Thyroid gland (tissue), 4 donors: Measurements from ENCODE around the gene NBEAL2. TPM values are rescaled to one million over a fixed set of nuclear protein-coding genes. Genes with fewer than 3 reads are reported as not detected.

ENCODE experiments used
- DNase-seq, 2 donors: peaks; one replicate each; pipeline ENCODE4 v3.0.0-alpha.2; 2019
- H3K27ac ChIP-seq, 3 donors: fragments of 200-600 bp; sonication (generic); 1 replicate in 2 of 3; 2 replicates in 1 of 3; pipeline ENCODE4 v1.5.1; 2016 to 2019; ENCODE audit warnings: mild to moderate bottlenecking in 1 of 3, moderate library complexity in 1 of 3
- H3K27me3 ChIP-seq: fragments of 200-600 bp; sonication (generic); one replicate; pipeline ENCODE4 v1.5.1; 2019
- H3K36me3 ChIP-seq, 2 donors: fragments of 200-600 bp; sonication (generic); one replicate each; pipeline ENCODE4 v1.5.1; 2016 to 2019
- H3K4me1 ChIP-seq, 2 donors: fragments of 200-600 bp; sonication (generic); one replicate each; pipeline ENCODE4 v1.5.1; 2017 to 2019
- H3K4me3 ChIP-seq, 3 donors: fragments of 200-600 bp; sonication (generic); replicated peaks in 1 of 3; 1 replicate in 2 of 3; 2 replicates in 1 of 3; pipeline ENCODE4 v1.5.1; 2016; ENCODE audit warnings: mild to moderate bottlenecking in 1 of 3
- H3K9me3 ChIP-seq: fragments of 200-600 bp; sonication (generic); one replicate; pipeline ENCODE4 v1.5.1; 2017
- CTCF ChIP-seq, 6 experiments: fragments of 200-600 bp in 3 of 6; fragments of 450-650 bp in 3 of 6; sonication (generic) in 3 of 6; IDR thresholded peaks; one replicate each; pipeline ENCODE4 v1.5.1; 2016 to 2019; ENCODE audit warnings: antibody characterized with exemption in 6 of 6, mild to moderate bottlenecking in 2 of 6, inconsistent platforms in 1 of 6, moderate library complexity in 1 of 6
- POLR2A ChIP-seq, 2 donors: fragments of 450-650 bp; IDR thresholded peaks; one replicate each; pipeline ENCODE4 v1.6.1; 2017; ENCODE audit warnings: antibody characterized with exemption in 2 of 2, mild to moderate bottlenecking in 2 of 2, moderate library complexity in 1 of 2
- WGBS, 2 donors: methylation state at CpG; one replicate each; pipeline ENCODE4 v1.1.5; 2017; 5-methylcytosine and 5-hydroxymethylcytosine counted together
- intact Hi-C: fragments of 100-400 bp; cut with DNase I; formaldehyde crosslinking; loops from one replicate; pipeline ENCODE4 v1.15.1; 2023
- total RNA-seq, 4 donors: library from RNA; depleted of rRNA; stranded (reverse); fragments of >200 nt; gene quantifications; one replicate each; pipeline ENCODE4 v1.2.3, GENCODE V29; 2016

NBEAL2 gene
- total RNA-seq, 4 donors from 2014 or later, result 19.4 to 38.6 (median 27.5) TPM

DNA sequence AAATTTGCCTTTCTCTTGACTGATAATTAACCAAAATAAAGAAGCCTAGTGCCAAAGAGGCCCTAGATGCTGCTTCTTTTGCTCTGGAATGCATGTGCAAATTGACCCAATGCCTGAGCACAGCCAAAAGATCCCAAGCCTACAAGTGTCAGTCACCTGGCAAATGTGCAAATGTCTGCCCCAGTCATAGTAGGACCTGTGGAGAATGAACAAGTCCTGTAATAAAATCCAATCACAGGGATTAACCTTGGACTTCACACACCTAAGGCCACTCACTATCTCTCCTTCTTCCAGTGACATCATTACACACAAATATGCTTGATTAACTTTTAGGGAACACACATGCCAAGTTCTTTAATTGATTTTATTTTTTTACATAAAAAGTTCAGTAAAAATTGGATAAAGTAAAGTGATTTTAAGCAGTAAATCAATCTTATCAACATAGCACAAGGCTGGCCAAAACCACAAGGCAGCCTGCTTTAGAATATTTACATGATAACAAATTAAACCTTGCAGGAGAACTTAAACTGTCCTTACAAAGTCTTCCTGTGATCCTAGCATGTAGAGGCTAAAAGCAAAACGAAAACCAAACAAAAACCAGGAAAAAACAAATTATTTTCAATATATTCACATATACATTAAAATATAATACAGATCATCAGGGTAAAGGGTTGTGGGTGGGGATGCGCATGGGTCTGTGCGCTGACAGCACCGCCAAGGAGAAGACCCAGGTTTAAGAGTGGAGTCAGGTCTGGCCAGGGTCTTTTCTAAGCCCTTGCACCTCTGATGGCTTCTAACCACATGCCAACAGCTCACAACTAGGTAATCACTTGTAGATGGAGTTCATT lies 36.8 kb downstream of the NBEAL2 start:
- WGBS, 2 donors, result 92 to 94% methylated on average over 4 of the region's 4 CpGs
- no peaks in the 10 kb centered on the region for H3K27me3 ChIP-seq
- no peak for DNase-seq

DNA sequence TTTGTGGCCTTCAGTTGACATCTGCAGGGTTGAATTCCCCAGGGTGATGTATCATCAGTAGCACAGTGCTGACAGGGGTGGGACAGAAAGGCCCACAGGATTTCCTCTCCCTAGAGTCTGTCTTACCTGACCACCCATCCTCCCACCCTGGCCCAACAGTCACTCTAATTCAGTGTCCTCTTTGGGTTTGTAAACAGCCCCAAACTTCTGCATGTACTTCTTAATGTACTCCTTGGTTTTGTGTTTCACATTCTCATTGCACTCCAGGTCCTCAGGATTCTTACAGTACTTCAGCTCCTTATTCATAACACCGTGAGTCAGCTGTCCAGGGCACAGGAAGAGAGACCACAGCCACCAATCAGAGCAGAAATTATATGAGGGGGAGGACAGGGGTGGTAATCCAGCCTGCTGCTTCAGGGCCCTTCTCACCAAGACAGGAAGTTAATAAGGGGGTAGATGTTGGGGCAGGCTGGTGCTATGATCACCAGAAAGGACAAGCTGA lies 37.5 kb downstream of the NBEAL2 start:
- Histone ChIP-seq H3K4me3 (no peak overlapping the region), H3K27ac (peak overlapping the region in 1 of 3 donors; percentile 20), H3K27me3 (no peaks in the 10 kb centered on the region)

More for the DNA sequence above, 36.8 kb downstream of the NBEAL2 start:
- Histone ChIP-seq H3K27ac (no peak overlapping the region), H3K9me3 (no peaks in the 10 kb centered on the region), H3K36me3 (peaks cover 4 to 8% of the 10 kb centered on the region in 2 donors), H3K4me3 (no peak overlapping the region), H3K4me1 (peaks cover 22 to 30% of the 10 kb centered on the region in 2 donors)
- TF ChIP-seq CTCF (IDR thresholded peaks at IDR 0.05), result no peak
- no peak for TF ChIP-seq POLR2A (IDR thresholded peaks at IDR 0.05)
- intact Hi-C loops, result no loop called here

GRCh38 chr3:47017504-47018268 lies 38.2 kb downstream of the NBEAL2 start:
- 90 to 91% methylated on average over 6 of the region's 6 CpGs for WGBS, 2 donors
- Histone ChIP-seq H3K4me1 (peaks cover 22 to 36% of the 10 kb centered on the region in 2 donors), H3K4me3 (no peak overlapping the region), H3K36me3 (peaks cover 4 to 8% of the 10 kb centered on the region in 2 donors), H3K27ac (peak overlapping the region in 1 of 3 donors; percentile 20), H3K9me3 (no peaks in the 10 kb centered on the region), H3K27me3 (no peaks in the 10 kb centered on the region)
- no peak for TF ChIP-seq CTCF (IDR thresholded peaks at IDR 0.05)
- TF ChIP-seq POLR2A (IDR thresholded peaks at IDR 0.05), result no peak
- DNase-seq, result no peak
- intact Hi-C loops, result no loop called here

More for the DNA sequence above, 37.5 kb downstream of the NBEAL2 start:
- Histone ChIP-seq H3K36me3 (peaks cover 4 to 8% of the 10 kb centered on the region in 2 donors), H3K4me1 (peaks cover 22 to 30% of the 10 kb centered on the region in 2 donors), H3K9me3 (no peaks in the 10 kb centered on the region)
- TF ChIP-seq POLR2A (IDR thresholded peaks at IDR 0.05) (no peak), CTCF (IDR thresholded peaks at IDR 0.05) (no peak)
- no peak for DNase-seq
- WGBS, 2 donors, result 61 to 76% methylated on average over 1 of the region's 1 CpG
- intact Hi-C loops, result no loop called here

DNA sequence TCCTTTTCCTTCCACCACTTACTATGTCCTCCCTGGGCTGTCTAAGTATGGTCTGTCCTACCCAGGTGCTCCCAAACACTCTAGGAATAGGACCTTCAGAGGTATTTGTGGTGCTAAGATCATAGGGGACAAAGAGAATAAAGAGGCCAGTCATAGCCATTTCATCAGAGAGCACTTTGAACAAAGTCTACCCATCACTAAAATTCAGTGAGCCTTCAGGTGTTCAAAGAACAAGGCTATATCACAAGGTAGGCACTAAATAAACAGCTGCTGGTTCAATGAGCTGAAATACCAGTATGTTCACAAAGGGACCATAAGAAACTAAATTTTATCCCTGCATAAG lies 38.8 kb downstream of the NBEAL2 start:
- peak overlapping the region in 1 of 3 donors; percentile 20 for H3K27ac ChIP-seq
- peaks cover 4 to 8% of the 10 kb centered on the region in 2 donors for H3K36me3 ChIP-seq
- H3K4me3 ChIP-seq, result no peak overlapping the region
- no peak for TF ChIP-seq CTCF (IDR thresholded peaks at IDR 0.05)
- TF ChIP-seq POLR2A (IDR thresholded peaks at IDR 0.05), result no peak
- no peaks in the 10 kb centered on the region for H3K27me3 ChIP-seq
- no peak for DNase-seq
- H3K4me1 ChIP-seq, result peaks cover 22 to 40% of the 10 kb centered on the region in 2 donors
- no peaks in the 10 kb centered on the region for H3K9me3 ChIP-seq
- intact Hi-C loops, result no loop called here
